Measurements from ENCODE around the gene GBE1. TPM values are rescaled to one million over a fixed set of nuclear protein-coding genes. Genes with fewer than 3 reads are reported as not detected.

Gene GBE1
- total and polyA plus RNA-seq, 9 of the 15 experiments (the other 6 are each of a cell fraction or from before 2014, with no cell fraction given) = 7.9 to 25.6 (median 13.1) TPM

DNA sequence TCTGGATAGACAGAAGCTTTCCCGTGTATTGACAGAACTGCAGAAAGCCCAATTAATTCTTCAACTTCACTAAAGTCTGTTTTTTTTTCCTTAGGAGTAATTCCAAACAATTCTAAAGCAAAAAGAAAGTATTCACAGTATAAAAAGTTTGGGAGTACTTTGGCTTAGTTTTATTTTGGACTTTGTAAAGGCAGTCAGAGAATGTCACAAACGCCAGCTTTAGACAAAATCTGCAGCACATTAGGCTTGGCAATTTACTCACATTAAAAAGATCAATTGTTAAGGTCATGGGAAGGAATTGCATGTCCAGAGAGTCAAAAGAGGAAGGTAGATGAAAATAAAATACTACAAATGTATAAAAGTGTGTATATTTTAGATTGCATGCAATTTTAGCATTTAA is 47.5 kb upstream of the GBE1 start:
- Histone ChIP-seq H3K79me2 (ENCODE audit: control insufficient read depth, insufficient read depth, low read length) (no peaks in the 10 kb centered on the region), H2AFZ (ENCODE audit: low read depth, low read length) (no peak overlapping the region), H3K9me3 (replicated peaks; ENCODE audit: control insufficient read depth, insufficient read depth, low read depth, low read length) (no peaks in the 10 kb centered on the region), H3K27ac (ENCODE audit: extremely low read depth, low read depth, low read length) (no peak overlapping the region), H3K4me1 (replicated peaks in 1 of 2; ENCODE audit: control insufficient read depth in 2 of 2, insufficient read depth in 2 of 2, low read length in 2 of 2) (no peaks in the 10 kb centered on the region), H3K9me1 (ENCODE audit: control insufficient read depth, insufficient read depth, low read length) (no peaks in the 10 kb centered on the region), H3K27me3 (ENCODE audit: control insufficient read depth in 2 of 2, insufficient read depth in 2 of 2, low read length in 2 of 2) (no peaks in the 10 kb centered on the region), H3K4me3 (no peak overlapping the region), H3K9ac (ENCODE audit: insufficient read depth in 1 of 2, low read depth in 2 of 2, low read length in 2 of 2) (no peak overlapping the region), H3K4me2 (ENCODE audit: insufficient read depth, low read length) (no peak overlapping the region), H4K20me1 (replicated peaks; ENCODE audit: control insufficient read depth, insufficient read depth, low read length) (no peaks in the 10 kb centered on the region), H3K36me3 (ENCODE audit: control insufficient read depth, insufficient read depth, low read length) (no peaks in the 10 kb centered on the region)
- DNase-seq (ENCODE audit: extremely low read depth in 1 of 4, low spot score in 3 of 4) (no peak), FAIRE-seq (no peak), ATAC-seq (no peak)
- intact Hi-C loops (cut with micrococcal nuclease) = no loop called here
- ChIA-PET POLR2A (no interaction called here), CTCF (ENCODE audit: low intra/inter-chr PET ratio) (no interaction called here)
- WGBS (ENCODE audit: insufficient coverage, low coverage, missing lambda C conversion rate) = 0% methylated on average over 2 of the region's 2 CpGs
- in situ Hi-C loops (cut with MboI) = no loop called here
- BruUV-seq (replicated peaks) = no TSS peak
- TF ChIP-seq, protein P1, sequence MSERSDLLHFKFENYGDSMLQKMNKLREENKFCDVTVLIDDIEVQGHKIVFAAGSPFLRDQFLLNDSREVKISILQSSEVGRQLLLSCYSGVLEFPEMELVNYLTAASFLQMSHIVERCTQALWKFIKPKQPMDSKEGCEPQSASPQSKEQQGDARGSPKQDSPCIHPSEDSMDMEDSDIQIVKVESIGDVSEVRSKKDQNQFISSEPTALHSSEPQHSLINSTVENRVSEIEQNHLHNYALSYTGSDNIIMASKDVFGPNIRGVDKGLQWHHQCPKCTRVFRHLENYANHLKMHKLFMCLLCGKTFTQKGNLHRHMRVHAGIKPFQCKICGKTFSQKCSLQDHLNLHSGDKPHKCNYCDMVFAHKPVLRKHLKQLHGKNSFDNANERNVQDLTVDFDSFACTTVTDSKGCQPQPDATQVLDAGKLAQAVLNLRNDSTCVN (CRISPR knock-in tag; IDR thresholded peaks at IDR 0.05) = no peak
- no peak for TF ChIP-seq POLR3G (IDR thresholded peaks at IDR 0.05; ENCODE audit: extremely low read depth, insufficient read length, insufficient replicate concordance)
- TF ChIP-seq, protein P2, sequence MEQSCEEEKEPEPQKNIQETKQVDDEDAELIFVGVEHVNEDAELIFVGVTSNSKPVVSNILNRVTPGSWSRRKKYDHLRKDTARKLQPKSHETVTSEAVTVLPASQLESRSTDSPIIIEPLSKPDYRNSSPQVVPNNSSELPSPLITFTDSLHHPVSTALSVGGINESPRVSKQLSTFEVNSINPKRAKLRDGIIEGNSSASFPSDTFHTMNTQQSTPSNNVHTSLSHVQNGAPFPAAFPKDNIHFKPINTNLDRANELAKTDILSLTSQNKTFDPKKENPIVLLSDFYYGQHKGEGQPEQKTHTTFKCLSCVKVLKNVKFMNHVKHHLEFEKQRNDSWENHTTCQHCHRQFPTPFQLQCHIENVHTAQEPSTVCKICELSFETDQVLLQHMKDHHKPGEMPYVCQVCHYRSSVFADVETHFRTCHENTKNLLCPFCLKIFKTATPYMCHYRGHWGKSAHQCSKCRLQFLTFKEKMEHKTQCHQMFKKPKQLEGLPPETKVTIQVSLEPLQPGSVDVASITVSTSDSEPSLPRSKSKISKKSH (CRISPR knock-in tag; IDR thresholded peaks at IDR 0.05) = no peak
- TF ChIP-seq ZNF57 (CRISPR knock-in tag; IDR thresholded peaks at IDR 0.05) = no peak
- no peak for TF ChIP-seq ZNF699 (CRISPR knock-in tag; IDR thresholded peaks at IDR 0.05; ENCODE audit: insufficient replicate concordance)
- no peak for TF ChIP-seq SNIP1 (IDR thresholded peaks at IDR 0.05; ENCODE audit: low read depth)
- TF ChIP-seq ZNF41 (CRISPR knock-in tag; conservative IDR thresholded peaks at IDR 0.05) = no peak
- TF ChIP-seq GABPA (tag; conservative IDR thresholded peaks at IDR 0.05; ENCODE audit: low read depth) = no peak
- no peak for TF ChIP-seq GATAD2B (IDR thresholded peaks at IDR 0.05; ENCODE audit: borderline replicate concordance)
- no peak for TF ChIP-seq RBM25 (IDR thresholded peaks at IDR 0.05; ENCODE audit: low read depth, low read length, severe bottlenecking)
- TF ChIP-seq CBX1 (IDR thresholded peaks at IDR 0.05; ENCODE audit: low read depth) = no peak
- TF ChIP-seq, protein P3, sequence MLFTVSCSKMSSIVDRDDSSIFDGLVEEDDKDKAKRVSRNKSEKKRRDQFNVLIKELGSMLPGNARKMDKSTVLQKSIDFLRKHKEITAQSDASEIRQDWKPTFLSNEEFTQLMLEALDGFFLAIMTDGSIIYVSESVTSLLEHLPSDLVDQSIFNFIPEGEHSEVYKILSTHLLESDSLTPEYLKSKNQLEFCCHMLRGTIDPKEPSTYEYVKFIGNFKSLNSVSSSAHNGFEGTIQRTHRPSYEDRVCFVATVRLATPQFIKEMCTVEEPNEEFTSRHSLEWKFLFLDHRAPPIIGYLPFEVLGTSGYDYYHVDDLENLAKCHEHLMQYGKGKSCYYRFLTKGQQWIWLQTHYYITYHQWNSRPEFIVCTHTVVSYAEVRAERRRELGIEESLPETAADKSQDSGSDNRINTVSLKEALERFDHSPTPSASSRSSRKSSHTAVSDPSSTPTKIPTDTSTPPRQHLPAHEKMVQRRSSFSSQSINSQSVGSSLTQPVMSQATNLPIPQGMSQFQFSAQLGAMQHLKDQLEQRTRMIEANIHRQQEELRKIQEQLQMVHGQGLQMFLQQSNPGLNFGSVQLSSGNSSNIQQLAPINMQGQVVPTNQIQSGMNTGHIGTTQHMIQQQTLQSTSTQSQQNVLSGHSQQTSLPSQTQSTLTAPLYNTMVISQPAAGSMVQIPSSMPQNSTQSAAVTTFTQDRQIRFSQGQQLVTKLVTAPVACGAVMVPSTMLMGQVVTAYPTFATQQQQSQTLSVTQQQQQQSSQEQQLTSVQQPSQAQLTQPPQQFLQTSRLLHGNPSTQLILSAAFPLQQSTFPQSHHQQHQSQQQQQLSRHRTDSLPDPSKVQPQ (CRISPR knock-in tag; IDR thresholded peaks at IDR 0.05; ENCODE audit: borderline replicate concordance) = no peak
- TF ChIP-seq, protein P4, sequence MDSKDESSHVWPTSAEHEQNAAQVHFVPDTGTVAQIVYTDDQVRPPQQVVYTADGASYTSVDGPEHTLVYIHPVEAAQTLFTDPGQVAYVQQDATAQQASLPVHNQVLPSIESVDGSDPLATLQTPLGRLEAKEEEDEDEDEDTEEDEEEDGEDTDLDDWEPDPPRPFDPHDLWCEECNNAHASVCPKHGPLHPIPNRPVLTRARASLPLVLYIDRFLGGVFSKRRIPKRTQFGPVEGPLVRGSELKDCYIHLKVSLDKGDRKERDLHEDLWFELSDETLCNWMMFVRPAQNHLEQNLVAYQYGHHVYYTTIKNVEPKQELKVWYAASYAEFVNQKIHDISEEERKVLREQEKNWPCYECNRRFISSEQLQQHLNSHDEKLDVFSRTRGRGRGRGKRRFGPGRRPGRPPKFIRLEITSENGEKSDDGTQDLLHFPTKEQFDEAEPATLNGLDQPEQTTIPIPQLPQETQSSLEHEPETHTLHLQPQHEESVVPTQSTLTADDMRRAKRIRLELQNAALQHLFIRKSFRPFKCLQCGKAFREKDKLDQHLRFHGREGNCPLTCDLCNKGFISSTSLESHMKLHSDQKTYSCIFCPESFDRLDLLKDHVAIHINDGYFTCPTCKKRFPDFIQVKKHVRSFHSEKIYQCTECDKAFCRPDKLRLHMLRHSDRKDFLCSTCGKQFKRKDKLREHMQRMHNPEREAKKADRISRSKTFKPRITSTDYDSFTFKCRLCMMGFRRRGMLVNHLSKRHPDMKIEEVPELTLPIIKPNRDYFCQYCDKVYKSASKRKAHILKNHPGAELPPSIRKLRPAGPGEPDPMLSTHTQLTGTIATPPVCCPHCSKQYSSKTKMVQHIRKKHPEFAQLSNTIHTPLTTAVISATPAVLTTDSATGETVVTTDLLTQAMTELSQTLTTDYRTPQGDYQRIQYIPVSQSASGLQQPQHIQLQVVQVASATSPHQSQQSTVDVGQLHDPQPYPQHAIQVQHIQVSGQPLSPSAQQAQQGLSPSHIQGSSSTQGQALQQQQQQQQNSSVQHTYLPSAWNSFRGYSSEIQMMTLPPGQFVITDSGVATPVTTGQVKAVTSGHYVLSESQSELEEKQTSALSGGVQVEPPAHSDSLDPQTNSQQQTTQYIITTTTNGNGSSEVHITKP (IDR thresholded peaks at IDR 0.05; ENCODE audit: partially characterized antibody) = no peak
- no peak for TF ChIP-seq KAT2B (IDR thresholded peaks at IDR 0.05; ENCODE audit: low read depth, low read length)
